Right lobe of liver (tissue), 4 donors: ENCODE data around the gene NBPF19.
"Not testable (repeated sequence)": the region's sequence is repeated elsewhere in the genome, so short reads cannot be mapped to it uniquely, and the experiment has no call there.

Experiments used
- CTCF ChIP-seq, 4 donors: fragments of 200-600 bp in 3 of 4; fragments of 450-650 bp in 1 of 4; IDR thresholded peaks; one replicate each; pipeline versions ENCODE4 v1.5.1 to v1.8.0; 2016 to 2022; ENCODE audit warnings: antibody characterized with exemption in 4 of 4, mild to moderate bottlenecking in 2 of 4
- POLR2A ChIP-seq: fragments of 450-650 bp; IDR thresholded peaks from one replicate; pipeline ENCODE4 v1.6.1; 2017; ENCODE audit warnings: antibody characterized with exemption, mild to moderate bottlenecking
- donor health status: DM: no; HTN: no; CAD: no.
- donor health status: DM: no; HTN: no; CAD: no.
- donor health status: DM: no; HTN: yes; CAD: no.

DNA sequence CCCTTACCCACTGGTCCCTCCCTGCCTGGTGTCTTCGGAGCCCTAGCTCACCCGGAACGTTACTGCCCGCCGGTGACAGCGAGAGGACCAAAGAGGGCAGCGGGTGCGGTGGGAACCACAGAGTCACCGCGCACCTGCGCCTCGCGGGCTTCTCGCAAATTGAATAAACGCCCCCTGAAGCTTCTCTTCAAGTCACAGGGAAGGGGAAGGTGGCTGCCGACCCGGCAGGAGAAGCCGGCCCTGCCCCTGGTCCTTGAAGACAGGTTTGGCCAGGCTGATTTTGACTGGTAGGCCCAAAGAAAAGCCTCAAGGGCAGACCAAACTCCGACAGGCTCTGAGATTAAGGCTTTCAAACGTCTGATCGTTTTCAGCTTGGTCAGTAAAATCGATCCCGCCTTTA lies 87.0 kb downstream of the NBPF19 start:
- TF ChIP-seq CTCF (IDR thresholded peaks at IDR 0.05); POLR2A: not testable (repeated sequence)
